NCI-H446 treated with DMSO at 0.1 percent for 48 hours (cell line): ENCODE measurements around the gene PLPP2.

Experiments
- DNase-seq: peaks from one replicate; lab custom pipeline; 2025; lab: John Stamatoyannopoulos, UW

Gene PLPP2

GRCh38 chr19:293436-294110 is 2.4 kb upstream of the PLPP2 start:
- no peak for DNase-seq

DNA sequence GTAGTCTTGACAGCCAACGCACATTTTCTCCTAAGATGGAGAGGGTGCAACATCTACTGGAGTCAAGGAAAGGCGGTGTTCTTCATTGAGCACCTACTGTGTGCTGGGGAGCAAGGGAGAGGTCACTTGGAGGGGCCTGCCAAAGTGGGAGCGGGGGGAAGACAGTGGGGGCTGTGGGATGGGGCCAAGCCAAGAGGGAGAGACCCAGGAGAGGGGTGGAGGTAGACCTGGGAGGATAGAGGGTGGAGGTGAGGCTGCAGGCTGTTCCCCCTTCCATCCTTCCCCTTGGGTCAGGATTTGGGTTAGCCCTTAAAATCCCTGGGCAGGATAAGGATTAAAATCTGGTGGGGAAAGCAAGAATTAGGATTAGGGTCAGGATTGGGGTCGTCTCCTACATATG is 1.7 kb upstream of the PLPP2 start:
- no peak for DNase-seq

DNA sequence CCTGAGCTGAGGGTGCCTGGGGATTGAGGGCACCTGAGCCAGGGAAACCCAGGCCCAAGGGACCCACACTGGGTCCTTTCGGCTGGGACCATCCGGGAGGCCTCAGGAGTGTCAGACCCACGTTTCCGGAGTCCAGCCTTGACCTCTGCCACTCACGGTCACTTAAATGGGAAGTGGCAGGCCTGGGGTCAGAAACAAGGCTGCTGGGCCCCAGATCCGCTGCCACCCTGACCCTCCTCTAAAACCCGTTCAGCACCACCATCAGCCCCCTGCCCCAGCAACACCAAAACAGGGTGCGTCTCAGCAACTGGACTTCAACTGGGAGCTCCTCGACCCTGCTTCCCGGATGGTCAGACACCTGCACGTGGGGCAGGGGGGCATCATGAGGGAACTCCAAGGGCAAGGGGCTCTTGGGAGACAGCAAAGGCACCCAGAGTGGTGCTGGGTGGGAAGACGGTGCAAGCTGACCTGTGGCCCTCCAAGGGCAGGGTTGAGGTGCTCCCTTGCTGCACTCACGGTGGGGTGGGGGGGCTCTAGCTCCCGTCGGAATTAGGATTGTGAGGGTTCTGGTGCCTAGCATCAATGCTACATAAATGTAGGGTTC is 1.2 kb upstream of the PLPP2 start:
- DNase-seq = no peak

- no peak for DNase-seq
Measured at GRCh38 chr19:291561-292280, 518 bp upstream of the PLPP2 start.

GRCh38 chr19:290372-291005 is 714 bp downstream of the PLPP2 start:
- DNase-seq = no peak

DNA sequence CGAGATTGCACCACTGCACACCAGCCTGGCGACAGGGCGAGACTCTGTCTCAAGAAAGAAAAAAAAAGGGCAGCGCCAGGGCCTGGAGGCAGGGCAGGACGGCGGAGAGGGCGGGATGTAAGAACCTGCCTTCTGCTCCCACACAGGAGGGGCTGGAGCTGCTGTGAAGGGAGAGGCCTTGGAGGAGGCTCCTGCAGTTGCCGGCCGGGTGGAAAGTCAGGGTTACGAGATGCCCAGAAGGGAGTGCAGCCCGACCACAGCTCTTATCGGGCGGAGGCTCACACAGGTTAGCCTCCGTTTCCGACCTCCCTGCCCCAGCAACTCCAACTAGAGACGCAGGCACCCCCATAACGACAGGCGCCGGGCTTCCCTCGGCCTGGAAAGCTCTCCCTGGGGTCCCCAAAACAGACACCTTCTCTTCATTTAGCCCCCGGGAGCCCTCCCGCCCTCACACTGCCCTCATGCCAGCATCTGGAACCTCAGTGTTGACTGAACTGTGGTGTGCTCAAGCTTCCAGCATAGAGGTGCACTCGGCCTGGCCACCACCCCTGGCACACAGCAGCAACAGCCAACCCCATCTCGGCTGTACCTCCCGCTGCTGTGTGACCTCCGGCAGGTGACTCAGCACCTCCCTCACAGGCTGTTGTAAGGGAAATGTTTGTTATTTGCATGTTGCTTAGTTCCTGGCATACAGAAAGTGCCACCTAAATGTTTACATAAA is 1.4 kb downstream of the PLPP2 start:
- no peak for DNase-seq

GRCh38 chr19:288911-289310 is 2.3 kb downstream of the PLPP2 start:
- no peak for DNase-seq

- no peak for DNase-seq
Measured at GRCh38 chr19:287381-287871, 3.8 kb downstream of the PLPP2 start.

GRCh38 chr19:283395-283794 is 7.8 kb downstream of the PLPP2 start:
- no peak for DNase-seq

DNA sequence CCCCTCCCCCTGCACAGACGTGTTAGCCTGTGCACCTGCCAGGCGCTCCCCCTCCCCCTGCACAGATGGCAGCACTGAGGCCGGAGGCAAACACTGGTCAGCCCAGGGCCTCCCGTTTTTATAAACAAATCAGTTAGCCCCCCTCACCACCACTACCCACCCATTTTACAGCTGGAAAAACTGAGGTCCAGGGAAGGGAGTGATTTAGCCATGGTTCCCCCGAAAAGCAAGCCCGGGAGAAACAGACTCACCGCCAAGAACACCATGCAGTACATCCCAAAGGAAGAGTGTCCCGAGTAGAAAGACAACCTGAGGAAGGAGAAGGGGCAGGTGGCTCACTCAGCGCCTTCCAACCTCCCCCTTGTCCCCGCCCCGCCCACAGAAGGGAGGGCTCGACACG is 8.7 kb downstream of the PLPP2 start:
- DNase-seq = no peak

DNA sequence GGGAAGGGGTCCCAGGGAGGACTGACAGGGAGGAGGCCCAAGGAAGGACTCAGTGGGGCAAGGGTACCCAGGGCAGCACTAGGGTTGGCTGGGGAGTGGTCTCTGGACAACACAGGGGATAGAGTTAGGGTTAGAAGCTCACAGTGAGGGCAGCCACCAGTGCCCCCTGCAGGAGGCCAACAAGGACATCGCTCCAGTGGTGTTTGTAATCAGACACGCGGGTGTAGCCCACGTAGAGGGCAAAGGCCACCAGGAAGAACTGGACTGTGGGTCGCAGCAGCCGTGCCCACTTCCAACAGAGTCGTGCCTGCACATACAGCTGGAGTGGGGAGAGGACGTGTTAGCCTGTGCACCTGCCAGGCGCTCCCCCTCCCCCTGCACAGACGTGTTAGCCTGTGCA is 9.2 kb downstream of the PLPP2 start:
- no peak for DNase-seq

DNA sequence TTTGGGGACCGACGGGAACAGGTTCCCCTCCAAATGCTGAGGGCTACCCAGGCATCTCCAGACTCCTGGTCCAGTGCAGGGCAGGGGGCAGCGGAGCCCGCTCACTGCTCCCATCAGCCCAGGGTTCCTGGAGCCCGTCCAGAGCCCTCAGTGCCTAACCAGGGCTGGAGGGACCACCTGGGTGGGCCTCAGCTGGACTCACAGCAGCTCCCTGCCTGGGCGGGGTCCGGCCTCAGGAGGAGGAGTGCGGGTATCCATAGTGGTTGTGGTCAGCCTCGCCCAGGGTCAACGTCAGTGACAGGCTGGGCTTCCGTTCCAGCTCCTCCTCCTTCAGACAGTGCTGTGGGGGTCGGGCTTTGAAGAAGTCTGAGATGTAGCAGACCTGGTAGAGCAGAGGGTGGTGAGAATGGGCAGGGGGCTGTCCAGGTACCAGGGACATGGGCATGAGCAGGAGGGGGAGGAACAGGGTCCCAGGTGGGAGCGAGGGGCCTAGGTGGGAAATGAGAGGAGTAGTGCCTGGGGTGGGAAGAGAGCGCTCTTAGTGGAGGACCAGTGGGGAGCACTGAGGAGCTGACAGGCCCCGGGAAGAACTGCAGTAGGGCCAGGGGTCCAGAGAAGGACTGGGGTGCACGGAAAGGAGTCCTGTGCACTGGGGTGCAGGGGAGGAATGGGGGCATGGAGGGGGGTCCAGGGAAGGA is 9.9 kb downstream of the PLPP2 start:
- no peak for DNase-seq

DNA sequence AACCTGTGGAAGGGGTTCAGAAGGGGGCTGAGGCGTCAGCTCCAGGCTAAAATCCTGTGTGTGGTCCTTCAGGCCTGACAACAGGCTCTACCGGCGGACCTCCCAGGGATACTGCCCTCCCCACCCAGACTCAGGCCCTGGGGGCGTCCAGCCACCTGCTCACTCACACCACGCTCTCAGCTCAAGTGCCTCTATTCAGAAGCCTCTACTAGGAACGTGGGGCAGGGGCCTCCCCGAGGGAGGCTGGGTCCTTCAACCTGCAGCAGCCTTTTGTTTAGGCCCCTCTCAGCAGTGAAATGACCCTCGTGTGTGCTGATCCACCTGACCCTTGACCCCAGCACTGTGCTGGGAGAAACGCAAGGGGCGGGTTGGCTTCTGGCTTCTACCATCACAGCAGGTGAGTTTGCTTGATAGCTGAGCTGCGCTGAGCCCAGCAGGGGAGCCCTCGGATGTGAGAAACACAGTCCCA is 10.6 kb downstream of the PLPP2 start:
- DNase-seq = no peak

DNA sequence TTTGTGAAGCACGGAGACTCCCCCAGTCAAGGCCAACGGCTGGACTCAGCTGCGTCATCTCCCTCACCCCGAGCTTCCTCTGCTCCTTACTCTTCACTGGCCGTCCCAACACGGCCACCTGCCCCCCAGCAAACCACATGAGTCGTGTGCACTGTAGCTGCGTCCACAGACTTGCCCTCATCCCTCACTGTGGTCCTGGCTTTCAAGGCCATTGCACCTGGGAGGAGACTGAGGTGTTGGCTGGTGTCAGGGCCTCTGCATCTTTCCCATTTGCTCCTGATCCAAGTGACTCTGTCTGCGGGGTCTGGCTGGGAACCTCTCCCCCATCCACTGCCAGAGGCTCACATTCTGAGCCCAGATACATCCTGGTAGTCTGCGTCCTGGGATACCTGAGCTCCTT is 11.5 kb downstream of the PLPP2 start:
- no peak for DNase-seq

DNA sequence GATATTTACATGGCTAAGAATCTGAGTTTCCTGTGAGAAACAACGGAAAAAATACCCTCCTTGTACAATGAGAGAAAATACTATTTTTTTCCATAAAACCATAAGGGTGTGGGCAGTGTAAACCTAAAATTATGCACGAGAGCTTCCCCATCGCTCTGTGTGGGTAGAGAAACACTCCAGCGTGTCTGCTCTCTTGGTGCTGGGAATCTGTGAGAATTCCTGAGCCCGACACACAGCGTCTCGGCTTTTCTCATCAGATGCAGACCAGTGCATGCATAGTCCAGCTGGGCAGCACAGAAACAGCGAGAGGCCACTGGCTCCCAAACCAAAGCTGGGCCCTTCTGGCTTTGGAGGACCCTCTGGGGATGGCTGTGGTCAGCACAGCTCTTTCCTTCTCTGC is 12.0 kb downstream of the PLPP2 start:
- DNase-seq = no peak

DNA sequence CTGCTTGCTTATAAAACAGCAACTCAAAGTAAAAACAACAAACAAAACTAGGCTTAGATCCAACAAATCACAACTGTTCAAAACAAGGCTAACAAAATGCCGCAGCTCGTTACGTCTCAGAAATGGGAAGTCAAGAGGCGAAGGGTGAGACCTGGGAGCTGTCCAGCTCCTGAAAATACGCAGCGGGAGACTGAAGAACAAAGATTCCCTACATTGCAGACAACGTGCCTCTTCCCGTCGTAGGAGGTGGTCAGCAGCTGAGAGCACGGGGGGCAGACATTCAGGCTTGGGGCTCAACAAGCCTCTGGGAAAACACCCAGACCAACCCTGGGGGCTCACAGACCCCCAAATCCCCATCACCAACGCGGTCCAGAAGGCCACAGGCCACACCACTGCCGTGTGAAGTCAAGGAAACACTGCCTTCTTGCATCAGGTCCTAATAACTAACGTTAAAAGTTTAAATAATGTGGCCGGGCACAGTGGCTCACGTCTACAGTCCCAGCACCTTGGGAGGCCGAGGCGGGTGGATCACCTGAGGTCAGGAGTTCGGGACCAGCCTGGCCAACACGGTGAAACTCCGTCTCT is 13.5 kb downstream of the PLPP2 start:
- no peak for DNase-seq

DNA sequence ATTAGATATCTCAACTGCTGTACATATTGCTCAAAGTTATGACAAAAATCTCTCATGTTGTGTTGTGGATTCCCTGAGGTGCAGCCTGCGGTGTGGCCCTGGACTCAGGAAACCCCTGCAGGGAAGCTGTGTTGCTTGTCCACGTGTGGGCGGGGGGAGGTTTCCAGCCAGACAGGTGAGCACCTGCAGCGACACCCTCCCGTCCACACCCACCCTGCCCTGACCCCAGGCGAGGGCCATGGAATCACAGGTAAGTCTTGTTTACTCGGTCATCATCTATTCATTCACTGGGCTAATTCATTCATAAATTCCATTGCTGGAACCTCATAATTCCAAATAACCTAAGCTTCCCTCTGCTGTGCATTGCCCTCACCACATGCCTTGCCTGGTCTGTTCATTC is 14.1 kb downstream of the PLPP2 start:
- no peak for DNase-seq

- DNase-seq = no peak
Measured at GRCh38 chr19:275958-276646, 15.1 kb downstream of the PLPP2 start.

GRCh38 chr19:275000-275399 is 16.2 kb downstream of the PLPP2 start:
- no peak for DNase-seq

GRCh38 chr19:273393-273792 is 17.8 kb downstream of the PLPP2 start:
- DNase-seq = no peak
